Left renal cortex interstitium (tissue), 4 donors: Measurements from ENCODE around the gene CLGN. TPM values are rescaled to one million over a fixed set of nuclear protein-coding genes. Genes with fewer than 3 reads are reported as not detected.
"Not testable (repeated sequence)": the region's sequence is repeated elsewhere in the genome, so short reads cannot be mapped to it uniquely, and the experiment has no call there.

Experiments used
- DNase-seq, 4 donors: peaks; one replicate each; pipeline ENCODE4 v3.0.0-alpha.2; 2013; ENCODE audit warnings: low read depth in 4 of 4, low spot score in 2 of 4, missing footprints in 1 of 4
- polyA plus RNA-seq, 4 donors: library from polyadenylated mRNA; unstranded; fragments of 120-200 nt; gene quantifications; one replicate each; pipeline ENCODE4 v1.2.1, GENCODE V29; 2013; ENCODE audit not compliant: insufficient read length in 4 of 4

Gene CLGN, protein sequence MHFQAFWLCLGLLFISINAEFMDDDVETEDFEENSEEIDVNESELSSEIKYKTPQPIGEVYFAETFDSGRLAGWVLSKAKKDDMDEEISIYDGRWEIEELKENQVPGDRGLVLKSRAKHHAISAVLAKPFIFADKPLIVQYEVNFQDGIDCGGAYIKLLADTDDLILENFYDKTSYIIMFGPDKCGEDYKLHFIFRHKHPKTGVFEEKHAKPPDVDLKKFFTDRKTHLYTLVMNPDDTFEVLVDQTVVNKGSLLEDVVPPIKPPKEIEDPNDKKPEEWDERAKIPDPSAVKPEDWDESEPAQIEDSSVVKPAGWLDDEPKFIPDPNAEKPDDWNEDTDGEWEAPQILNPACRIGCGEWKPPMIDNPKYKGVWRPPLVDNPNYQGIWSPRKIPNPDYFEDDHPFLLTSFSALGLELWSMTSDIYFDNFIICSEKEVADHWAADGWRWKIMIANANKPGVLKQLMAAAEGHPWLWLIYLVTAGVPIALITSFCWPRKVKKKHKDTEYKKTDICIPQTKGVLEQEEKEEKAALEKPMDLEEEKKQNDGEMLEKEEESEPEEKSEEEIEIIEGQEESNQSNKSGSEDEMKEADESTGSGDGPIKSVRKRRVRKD
- 1 to 10 TPM; 3.1 to 5.0 (median 3.8) TPM for polyA plus RNA-seq

GRCh38 chr4:140427106-140427918, at the start of gene CLGN:
CLGN (minus strand) TSS chr4:140427648; CDS start chr4:140413078, 14,570 bp downstream.
- peak; percentile 62 to 74 (median 68) for DNase-seq

DNA sequence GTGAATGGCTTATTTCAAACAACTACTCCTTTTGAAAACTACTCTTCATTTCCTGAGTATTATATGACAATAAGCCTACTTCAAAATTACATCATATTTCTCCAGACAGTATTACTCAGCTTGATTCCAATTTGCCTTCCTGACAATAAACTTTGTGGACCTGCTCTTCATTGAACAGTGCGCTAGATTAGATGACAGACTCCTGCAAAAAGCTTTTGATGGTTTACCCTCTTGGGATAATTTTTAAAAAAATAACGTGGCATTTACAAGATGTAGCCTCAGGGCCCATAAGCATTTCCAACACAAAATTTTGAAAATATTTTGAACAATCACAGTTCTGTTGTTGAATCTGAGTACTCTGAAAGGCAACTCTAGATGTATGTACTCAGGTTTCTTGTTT, 44.7 kb upstream of the CLGN start:
- DNase-seq, result no peak

DNA sequence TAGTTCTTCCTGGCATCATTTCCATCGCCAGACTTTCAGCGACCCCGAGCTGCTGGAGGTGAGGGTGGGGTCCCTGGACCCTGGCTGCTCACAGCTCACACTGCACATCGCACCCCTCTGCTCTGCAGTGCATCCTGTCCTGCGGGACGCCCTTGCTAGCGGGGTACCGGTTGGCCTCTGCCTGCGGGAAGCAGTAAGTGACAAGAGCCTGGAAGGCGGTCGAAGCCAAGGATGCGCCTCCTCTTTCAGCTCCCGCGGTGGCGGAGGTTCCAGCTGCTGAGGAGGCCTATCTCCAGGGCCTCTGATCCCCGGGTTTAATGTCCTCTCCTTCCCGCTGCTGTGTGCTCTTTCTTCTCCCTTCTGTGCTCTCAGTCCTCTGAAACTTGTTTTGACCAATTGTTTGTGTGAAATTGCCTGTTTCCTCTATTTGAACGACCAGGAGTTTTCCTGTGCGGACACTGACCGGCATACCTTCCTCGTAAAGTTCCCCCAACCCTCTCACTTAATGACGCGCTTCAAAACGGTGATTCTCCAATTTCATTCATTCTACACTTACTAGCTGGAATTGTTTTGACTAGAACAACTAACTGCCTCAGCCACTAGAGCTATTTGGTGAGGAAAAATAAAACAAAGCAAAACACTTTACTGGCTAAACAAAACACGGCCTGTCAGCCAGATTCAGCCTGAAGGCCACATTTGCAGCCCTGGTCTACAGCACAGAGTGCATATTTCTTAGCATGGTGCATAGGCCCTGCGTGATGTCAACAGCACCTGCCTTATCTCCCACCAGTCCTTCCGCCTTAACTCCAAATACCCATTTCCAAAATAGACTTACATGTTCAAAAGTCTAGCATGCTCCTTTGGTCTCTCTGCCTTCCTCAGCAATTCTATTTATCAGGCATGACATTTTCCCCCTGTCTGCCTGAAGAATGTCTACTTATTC, 42.6 kb upstream of the CLGN start:
- peak; percentile 7 to 39 (median 26) for DNase-seq

GRCh38 chr4:140466146-140466545, 38.7 kb upstream of the CLGN start:
- no peak for DNase-seq

DNA sequence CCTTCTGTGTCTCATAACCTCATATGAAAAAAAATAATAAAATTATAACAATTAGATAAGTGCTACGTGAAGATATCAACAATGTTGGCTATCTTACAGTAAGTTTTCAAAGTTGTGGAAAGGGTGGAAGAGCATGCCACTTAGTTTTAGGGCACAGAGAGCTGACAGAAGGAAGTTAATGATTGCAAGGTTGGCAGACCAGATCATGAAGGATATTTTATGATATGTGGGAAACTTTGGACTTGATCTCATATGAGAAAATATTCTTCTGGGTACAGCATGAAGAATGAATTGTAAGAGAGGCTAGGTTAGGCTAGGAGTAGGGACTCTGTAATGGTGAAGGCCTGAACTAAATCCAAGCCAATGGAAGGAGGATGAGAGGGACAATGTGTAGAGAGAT, 36.2 kb upstream of the CLGN start:
- DNase-seq, result no peak

GRCh38 chr4:140463182-140463581, 35.7 kb upstream of the CLGN start:
- DNase-seq, result no peak

DNA sequence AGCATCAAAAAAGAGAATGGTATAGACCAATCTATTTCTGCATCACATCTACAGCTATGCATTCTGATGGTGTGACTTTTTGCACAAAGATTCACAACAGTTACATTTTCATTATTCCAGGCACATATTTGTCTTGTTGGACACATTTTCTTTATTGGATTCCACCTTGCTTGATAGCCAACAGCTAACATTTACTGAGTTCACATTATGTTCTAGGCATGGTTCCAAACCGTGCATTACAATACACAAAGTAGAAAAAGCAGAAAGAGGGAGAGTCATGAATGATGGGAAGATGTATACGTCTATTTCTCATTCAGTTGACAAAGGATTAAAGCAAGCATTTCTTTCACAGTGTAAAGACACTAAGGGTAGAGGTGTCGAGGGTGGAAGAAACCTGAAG, 22.9 kb upstream of the CLGN start:
- no peak for DNase-seq

DNA sequence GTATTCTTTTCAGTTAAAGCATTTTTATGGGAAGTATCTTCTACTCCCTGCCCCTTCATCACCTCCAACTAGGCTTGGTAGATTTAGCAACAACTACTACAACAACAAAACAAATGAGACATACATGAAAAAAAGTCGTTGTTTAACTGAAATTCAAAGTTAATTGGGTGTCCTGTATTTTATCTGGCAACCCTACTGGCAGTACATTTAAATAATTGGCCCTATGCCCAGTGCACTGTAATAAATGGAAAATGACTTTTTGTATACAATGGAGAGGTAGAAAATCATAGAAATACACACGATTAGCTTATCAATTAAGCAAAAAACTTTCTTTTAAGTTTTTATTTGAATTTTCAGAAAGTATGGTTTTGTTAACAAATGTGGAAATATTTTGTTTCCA, 21.4 kb upstream of the CLGN start:
- DNase-seq, result no peak

DNA sequence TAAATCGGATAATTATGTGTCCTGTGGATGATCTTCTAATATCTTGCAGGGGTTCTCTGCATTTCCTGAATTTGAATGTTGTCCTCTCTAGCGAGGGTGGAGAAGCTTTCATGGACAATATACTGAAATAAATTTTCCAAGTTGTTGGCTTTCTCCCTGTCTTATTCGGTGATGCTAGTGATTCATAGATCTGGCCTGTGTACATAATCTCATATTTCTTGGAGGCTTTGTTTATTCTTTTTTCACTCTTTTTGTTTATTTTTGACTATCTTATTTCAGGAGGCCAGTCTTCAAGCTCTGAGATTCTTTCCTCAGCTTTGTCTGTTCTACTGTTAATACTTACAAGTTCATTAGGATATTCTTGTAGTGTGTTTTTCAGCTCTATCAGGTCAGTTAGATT, 20.7 kb upstream of the CLGN start:
- DNase-seq, result no peak

GRCh38 chr4:140444347-140444746, 16.9 kb upstream of the CLGN start:
- not testable (repeated sequence) for DNase-seq

- no peak for DNase-seq
Observed at GRCh38 chr4:140439644-140440142, 12.2 kb upstream of the CLGN start.

DNA sequence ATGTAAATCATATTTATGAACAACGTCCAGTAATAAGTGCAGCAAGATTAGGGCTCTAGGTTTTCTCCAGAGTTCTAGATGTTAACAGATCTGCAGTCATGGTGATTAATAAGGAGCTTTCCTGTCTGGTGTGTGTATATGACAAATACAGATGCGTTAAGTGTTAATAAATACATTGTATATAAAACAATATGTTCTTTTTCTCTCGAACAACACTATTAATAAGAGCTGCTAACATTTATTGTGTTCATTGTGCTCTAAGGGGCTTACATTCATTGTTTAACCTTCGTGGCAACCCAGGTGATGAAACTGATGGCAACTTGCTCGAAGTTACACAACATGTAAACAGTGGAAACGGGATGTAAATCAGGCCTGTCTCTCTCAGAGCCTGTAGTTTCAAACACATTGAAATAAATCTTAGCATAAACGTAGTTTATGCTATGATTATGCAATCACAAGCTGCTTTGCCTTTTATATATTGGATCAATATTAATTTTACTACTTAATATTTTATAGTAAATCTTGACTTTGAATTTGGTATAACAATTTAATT, 547 bp upstream of the CLGN start:
- no peak for DNase-seq

DNA sequence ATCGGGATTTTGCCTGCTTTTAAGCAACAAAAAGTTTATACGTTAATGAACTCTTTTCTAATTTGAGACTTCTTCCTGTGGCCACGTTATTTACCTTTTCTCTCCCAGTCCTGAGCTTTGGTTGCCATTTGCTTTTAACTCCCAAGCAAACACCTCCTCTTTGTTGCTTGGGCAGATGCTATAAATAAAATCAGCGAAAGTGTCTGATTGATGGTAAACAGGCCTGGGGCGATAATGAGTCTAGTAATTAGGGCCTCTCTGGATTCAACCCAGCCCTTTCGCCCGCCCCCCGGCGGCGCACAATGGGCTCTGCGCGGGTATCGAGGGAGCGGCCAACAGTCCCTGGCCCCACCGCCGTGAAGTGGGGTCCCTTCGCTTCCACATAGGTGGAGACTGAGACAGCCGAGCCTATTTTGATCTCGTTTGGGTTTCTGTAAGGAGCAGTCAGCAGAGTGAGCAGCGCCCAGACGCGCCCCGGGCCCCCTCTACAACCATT, 790 bp downstream of the CLGN start:
- peak; percentile 10 to 23 (median 18) for DNase-seq

- DNase-seq, result no peak
Observed at GRCh38 chr4:140423106-140423505, 4.3 kb downstream of the CLGN start.

DNA sequence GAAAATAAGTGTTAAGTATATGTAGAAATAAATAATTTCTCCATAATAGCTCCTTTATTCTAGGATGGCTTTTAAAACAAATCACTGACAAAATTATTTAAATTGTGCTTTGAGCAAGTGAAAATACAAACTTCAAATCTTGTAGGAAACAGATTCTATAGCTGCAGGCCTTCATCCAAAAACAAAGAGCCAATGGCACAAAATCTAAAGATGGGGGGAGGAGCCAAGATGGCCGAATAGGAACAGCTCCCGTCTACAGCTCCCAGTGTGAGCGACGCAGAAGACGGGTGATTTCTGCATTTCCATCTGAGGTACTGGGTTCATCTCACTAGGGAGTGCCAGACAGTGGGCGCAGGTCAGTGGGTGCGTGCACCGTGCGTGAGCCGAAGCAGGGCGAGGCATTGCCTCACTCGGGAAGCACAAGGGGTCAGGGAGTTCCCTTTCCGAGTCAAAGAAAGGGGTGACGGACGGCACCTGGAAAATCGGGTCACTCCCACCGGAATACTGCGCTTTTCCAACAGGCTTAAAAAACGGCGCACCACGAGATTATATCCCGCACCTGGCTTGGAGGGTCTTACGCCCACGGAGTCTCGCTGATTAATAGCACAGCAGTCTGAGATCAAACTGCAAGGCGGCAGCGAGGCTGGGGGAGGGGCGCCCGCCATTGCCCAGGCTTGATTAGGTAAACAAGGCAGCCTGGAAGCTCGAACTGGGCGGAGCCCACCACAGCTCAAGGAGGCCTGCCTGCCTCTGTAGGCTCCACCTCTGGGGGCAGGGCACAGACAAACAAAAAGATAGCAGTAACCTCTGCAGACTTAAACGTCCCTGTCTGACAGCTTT, 14.1 kb downstream of the CLGN start:
- DNase-seq, result not testable (repeated sequence)

DNA sequence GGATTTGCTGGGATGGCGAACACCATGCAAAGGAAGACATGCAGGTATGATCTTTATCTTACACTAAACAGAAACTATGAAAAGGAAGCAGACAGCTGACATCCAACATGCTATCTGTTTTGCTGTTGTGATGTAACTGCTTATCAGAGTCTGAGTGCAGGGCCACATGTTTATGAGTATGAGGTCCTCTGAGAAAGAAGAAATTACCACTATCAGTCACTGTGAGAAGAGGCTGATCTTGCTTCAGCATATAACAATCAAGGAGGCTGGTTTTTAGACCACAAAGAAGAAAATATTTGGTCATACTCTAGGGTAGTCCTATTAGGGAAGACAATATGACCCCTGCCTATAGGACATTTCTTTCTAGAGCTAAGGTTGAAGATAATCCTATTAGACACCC, 18.5 kb downstream of the CLGN start:
- no peak for DNase-seq

GRCh38 chr4:140406292-140406691, 21.2 kb downstream of the CLGN start:
- no peak for DNase-seq

DNA sequence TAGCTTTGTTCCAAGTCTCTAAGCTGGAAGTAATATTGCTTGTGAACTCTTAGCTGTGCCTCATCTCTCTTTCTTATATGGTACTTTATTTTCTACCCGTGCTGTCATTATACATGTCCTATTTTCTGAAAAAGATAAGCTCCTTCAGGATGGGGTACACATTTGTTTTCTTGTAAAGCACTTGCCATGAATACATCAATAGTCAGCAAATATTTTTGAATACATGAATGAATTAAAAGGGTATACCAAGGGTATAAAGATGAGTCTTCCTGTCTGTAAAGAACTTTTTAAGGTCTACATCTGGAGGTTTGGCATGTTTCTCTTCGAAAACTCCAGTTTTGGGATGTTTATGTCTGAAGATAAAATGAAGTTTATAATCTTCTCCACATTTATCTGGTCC, 27.3 kb downstream of the CLGN start:
- DNase-seq, result no peak

DNA sequence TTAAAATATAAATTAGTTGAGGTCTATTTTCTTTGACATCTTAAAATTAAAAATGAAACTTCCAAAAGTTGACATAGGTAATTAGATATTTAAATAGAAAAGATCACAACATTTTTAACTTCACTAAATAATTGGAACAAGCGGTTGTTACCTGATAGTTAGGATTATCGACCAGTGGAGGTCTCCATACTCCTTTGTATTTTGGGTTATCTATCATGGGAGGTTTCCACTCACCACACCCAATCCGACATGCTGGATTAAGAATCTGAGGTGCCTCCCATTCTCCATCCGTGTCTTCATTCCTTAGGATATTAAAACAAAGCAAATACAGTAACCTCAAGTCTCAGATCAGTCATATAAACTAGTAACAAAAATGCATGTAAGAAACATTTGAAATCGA, 31.8 kb downstream of the CLGN start:
- DNase-seq, result no peak
